SK-N-SH treated with all-trans-retinoic acid at 6 μM for 48 hours (cell line): ENCODE measurements around the gene PINK1.

Experiments used
- BACH2 ChIP-seq: fragments of 250-450 bp; sonication (Bioruptor Pico); IDR thresholded peaks from 2 replicates; pipeline ENCODE4 v1.9.0; 2021; ENCODE audit warnings: mild to moderate bottlenecking, borderline replicate concordance
- CREB5 ChIP-seq: fragments of 250-450 bp; sonication (Bioruptor Pico); IDR thresholded peaks from 2 replicates; pipeline ENCODE4 v1.5.1; 2020; ENCODE audit warnings: low read depth, mild to moderate bottlenecking, moderate library complexity
- RARB ChIP-seq: fragments of 250-450 bp; sonication (Bioruptor Pico); IDR thresholded peaks from 2 replicates; pipeline ENCODE4 v1.8.0; 2021; ENCODE audit warnings: mild to moderate bottlenecking, moderate library complexity
- TCF4 ChIP-seq: fragments of 250-450 bp; sonication (Bioruptor Pico); IDR thresholded peaks from 2 replicates; pipeline ENCODE4 v1.8.0; 2021; ENCODE audit warnings: mild to moderate bottlenecking, moderate library complexity, borderline replicate concordance
- ZFP3 ChIP-seq: fragments of 250-450 bp; sonication (Bioruptor Pico); IDR thresholded peaks from 2 replicates; pipeline ENCODE4 v1.5.0; 2020; ENCODE audit warnings: mild to moderate bottlenecking, moderate library complexity
- TF ChIP-seq, protein P1 (sequence below): fragments of 250-450 bp; sonication (Bioruptor Pico); IDR thresholded peaks from 2 replicates; pipeline ENCODE4 v1.8.0; 2020; ENCODE audit warnings: mild to moderate bottlenecking, moderate library complexity, borderline replicate concordance

DNA sequence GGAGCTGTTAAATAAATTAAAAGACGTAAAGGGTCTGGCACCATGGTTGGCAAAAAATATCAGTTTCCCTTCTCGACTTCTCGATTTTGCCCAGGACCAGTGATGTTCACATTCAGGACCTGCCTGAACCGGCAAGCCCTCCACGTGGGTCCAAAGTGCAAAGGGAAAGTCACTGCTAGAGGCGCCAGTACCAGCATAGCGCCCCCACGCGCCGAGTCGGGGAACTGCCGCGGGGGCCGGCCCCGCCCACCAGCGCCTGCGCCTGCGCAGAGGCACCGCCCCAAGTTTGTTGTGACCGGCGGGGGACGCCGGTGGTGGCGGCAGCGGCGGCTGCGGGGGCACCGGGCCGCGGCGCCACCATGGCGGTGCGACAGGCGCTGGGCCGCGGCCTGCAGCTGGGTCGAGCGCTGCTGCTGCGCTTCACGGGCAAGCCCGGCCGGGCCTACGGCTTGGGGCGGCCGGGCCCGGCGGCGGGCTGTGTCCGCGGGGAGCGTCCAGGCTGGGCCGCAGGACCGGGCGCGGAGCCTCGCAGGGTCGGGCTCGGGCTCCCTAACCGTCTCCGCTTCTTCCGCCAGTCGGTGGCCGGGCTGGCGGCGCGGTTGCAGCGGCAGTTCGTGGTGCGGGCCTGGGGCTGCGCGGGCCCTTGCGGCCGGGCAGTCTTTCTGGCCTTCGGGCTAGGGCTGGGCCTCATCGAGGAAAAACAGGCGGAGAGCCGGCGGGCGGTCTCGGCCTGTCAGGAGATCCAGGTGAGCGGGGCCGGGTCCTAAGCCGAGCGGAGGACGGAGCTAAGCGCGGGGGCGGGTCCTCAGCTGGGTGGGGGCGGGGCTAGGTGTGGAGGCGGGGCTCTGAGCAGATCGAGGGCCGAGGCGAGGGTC lies at the start of gene PINK1:
- no peak for TF ChIP-seq CREB5 (CRISPR knock-in tag)
- TF ChIP-seq BACH2 (CRISPR knock-in tag) = no peak
- TF ChIP-seq ZFP3 = no peak
- TF ChIP-seq TCF4 (CRISPR knock-in tag) = no peak
- no peak for TF ChIP-seq RARB (CRISPR knock-in tag)
- TF ChIP-seq, protein P1, sequence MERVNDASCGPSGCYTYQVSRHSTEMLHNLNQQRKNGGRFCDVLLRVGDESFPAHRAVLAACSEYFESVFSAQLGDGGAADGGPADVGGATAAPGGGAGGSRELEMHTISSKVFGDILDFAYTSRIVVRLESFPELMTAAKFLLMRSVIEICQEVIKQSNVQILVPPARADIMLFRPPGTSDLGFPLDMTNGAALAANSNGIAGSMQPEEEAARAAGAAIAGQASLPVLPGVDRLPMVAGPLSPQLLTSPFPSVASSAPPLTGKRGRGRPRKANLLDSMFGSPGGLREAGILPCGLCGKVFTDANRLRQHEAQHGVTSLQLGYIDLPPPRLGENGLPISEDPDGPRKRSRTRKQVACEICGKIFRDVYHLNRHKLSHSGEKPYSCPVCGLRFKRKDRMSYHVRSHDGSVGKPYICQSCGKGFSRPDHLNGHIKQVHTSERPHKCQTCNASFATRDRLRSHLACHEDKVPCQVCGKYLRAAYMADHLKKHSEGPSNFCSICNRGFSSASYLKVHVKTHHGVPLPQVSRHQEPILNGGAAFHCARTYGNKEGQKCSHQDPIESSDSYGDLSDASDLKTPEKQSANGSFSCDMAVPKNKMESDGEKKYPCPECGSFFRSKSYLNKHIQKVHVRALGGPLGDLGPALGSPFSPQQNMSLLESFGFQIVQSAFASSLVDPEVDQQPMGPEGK (CRISPR knock-in tag) = no peak
